Measurements from ENCODE around the gene TMEM91. TPM values are rescaled to one million over a fixed set of nuclear protein-coding genes. Genes with fewer than 3 reads are reported as not detected.

The TMEM91 gene
- total and polyA plus RNA-seq, 2 of the 8 experiments (the other 6 are each of a cell fraction or from before 2014, with no cell fraction given): 5.3 to 7.4 TPM

- no peak overlapping the region for H2BK120ac ChIP-seq (replicated peaks; ENCODE audit: low read depth, low read length)
- H3K56ac ChIP-seq (replicated peaks; ENCODE audit: insufficient read length, low read depth, low read length): no peak overlapping the region
- H2AFZ ChIP-seq (ENCODE audit: low read length): no peak overlapping the region
- DNase-seq (ENCODE audit: low read depth in 1 of 2, low spot score in 2 of 2) (no peak), FAIRE-seq (no peak)
- no peak overlapping the region for H2AK5ac ChIP-seq (ENCODE audit: low read depth, low read length)
- H3K4ac ChIP-seq (replicated peaks; ENCODE audit: insufficient read length, low read depth, low read length): no peak overlapping the region
- H3K9me3 ChIP-seq (ENCODE audit: insufficient read depth in 2 of 2, low read depth in 1 of 2, low read length in 1 of 2): no peaks in the 10 kb centered on the region
- H2BK20ac ChIP-seq (ENCODE audit: low read length): no peak overlapping the region
- H3K36me3 ChIP-seq (ENCODE audit: control insufficient read depth in 2 of 4, insufficient read depth in 4 of 4, low read length in 3 of 4): peaks cover 6 to 25% (median 22%) of the 10 kb centered on the region in 4 experiments; a peak in 7 of 8 replicates
- H3K79me2 ChIP-seq (ENCODE audit: control insufficient read depth in 1 of 2, insufficient read depth in 2 of 2, low read length in 2 of 2): peaks cover 0 to 14% of the 10 kb centered on the region in 2 experiments; a peak in 1 of 4 replicates
- POLR2A ChIA-PET (ENCODE audit: partially characterized antibody): interaction anchor here (1.5 to 1.8 kb wide), 2 partner anchors 13 to 15 kb away, joined by 5 to 7 read pairs; partner anchors contain the start of gene TMEM91
- no peak overlapping the region for H4K91ac ChIP-seq (replicated peaks; ENCODE audit: insufficient read length, low read length)
- no peaks in the 10 kb centered on the region for H3K27me3 ChIP-seq (replicated peaks in 1 of 4; ENCODE audit: control insufficient read depth in 3 of 4, extremely low read depth in 1 of 4, insufficient read depth in 3 of 4, low read length in 3 of 4)
- no peak overlapping the region for H3K23ac ChIP-seq (ENCODE audit: insufficient read length)
- H3K27ac ChIP-seq (ENCODE audit: low read depth, low read length): no peak overlapping the region
- no peaks in the 10 kb centered on the region; the same call in 1 of the 2 replicates for H3K79me1 ChIP-seq (ENCODE audit: low read depth, low read length)
- WGBS, 2 experiments (ENCODE audit: extremely low coverage in 1 of 2, insufficient coverage in 1 of 2, insufficient read length in 1 of 2, insufficient replicate concordance in 2 of 2, low coverage in 1 of 2, low lambda C conversion rate in 2 of 2, missing lambda C conversion rate in 1 of 2): 88% methylated on average over 11 of the region's 11 CpGs; no CpG with 5 or more reads in 1 of the 2 experiments
- no peaks in the 10 kb centered on the region for H3K23me2 ChIP-seq (ENCODE audit: low read depth, low read length)
- CTCF ChIA-PET (ENCODE audit: partially characterized antibody): no interaction called here
- no peak overlapping the region for H3K14ac ChIP-seq (ENCODE audit: insufficient read length)
- no peak overlapping the region for H4K5ac ChIP-seq (ENCODE audit: insufficient read length, low read depth, low read length)
- H3K4me1 ChIP-seq (replicated peaks in 1 of 4; ENCODE audit: control insufficient read depth in 3 of 4, insufficient read depth in 4 of 4, low read length in 3 of 4): no peaks in the 10 kb centered on the region
- H4K20me1 ChIP-seq (replicated peaks in 1 of 2; ENCODE audit: control insufficient read depth in 1 of 2, insufficient read depth in 2 of 2, low read length in 2 of 2): peaks cover 0 to 6% of the 10 kb centered on the region in 2 experiments
- H2BK12ac ChIP-seq (ENCODE audit: low read depth, low read length): no peak overlapping the region
- no peak overlapping the region for H2BK15ac ChIP-seq (ENCODE audit: low read length)
- no peak overlapping the region for H2BK5ac ChIP-seq (ENCODE audit: low read depth, low read length)
- no peak overlapping the region for H3K18ac ChIP-seq (ENCODE audit: extremely low read depth, low read length)
- H3K4me2 ChIP-seq (ENCODE audit: insufficient read depth in 1 of 2, low read depth in 2 of 2, low read length in 2 of 2): no peak overlapping the region
- H3K9ac ChIP-seq (replicated peaks in 1 of 4; ENCODE audit: extremely low read depth in 1 of 4, low read depth in 3 of 4, low read length in 3 of 4): no peak overlapping the region
- H3K4me3 ChIP-seq (ENCODE audit: extremely low read depth in 1 of 4, insufficient read depth in 2 of 4, low read depth in 3 of 4, low read length in 4 of 4): no peak overlapping the region
- H4K8ac ChIP-seq (ENCODE audit: extremely low read depth, insufficient read depth, low read length): no peak overlapping the region
- TF ChIP-seq USF2 (IDR thresholded peaks at IDR 0.05; ENCODE audit: low read length) (no peak), ZNF274 (IDR thresholded peaks at IDR 0.05; ENCODE audit: borderline replicate concordance, extremely low read depth, low read length) (no peak), NRF1 (IDR thresholded peaks at IDR 0.05; ENCODE audit: low read depth, low read length) (no peak), SUZ12 (IDR thresholded peaks at IDR 0.05; ENCODE audit: low read length) (no peak), ATF3 (IDR thresholded peaks at IDR 0.05; ENCODE audit: insufficient read depth, low read depth, low read length) (no peak), RNF2 (IDR thresholded peaks at IDR 0.05; ENCODE audit: borderline replicate concordance, low read depth, low read length, missing control alignments, poor library complexity, severe bottlenecking) (no peak), GTF2F1 (IDR thresholded peaks at IDR 0.05; ENCODE audit: borderline replicate concordance, low read depth, low read length) (no peak), BCL11A (IDR thresholded peaks at IDR 0.05; ENCODE audit: low read depth in 2 of 2, low read length in 2 of 2) (no peak), HDAC2 (IDR thresholded peaks at IDR 0.05; ENCODE audit: borderline replicate concordance in 1 of 2, low read depth in 2 of 2, low read length in 2 of 2) (no peak), TAF7 (optimal IDR thresholded peaks at IDR 0.05; ENCODE audit: borderline replicate concordance, low read depth, low read length) (no peak), BACH1 (IDR thresholded peaks at IDR 0.05; ENCODE audit: low read length) (no peak)
These were observed 15.3 kb downstream of the TMEM91 start for GRCh38 chr19:41391618-41392017.

Measured in H1 (cell line).